HG03575 (cell line): ENCODE results near the gene NAB2.

Experiments
- ATAC-seq: cut with Tn5 transposase; IDR thresholded peaks from one replicate; pipeline ENCODE4 v1.9.1; 2021; ENCODE audit not compliant: unreplicated experiment, insufficient number of reproducible peaks, low FRiP score; ENCODE audit errors: extremely low read depth

Gene NAB2

GRCh38 chr12:57127726-57128518 lies 39.0 kb downstream of the NAB2 start, which contains the start of gene LRP1:
Gene LRP1 (plus strand): TSS chr12:57128483. CDS start chr12:57128965, 482 bp downstream.
- ATAC-seq = no peak

GRCh38 chr12:57128519-57129247 lies 39.8 kb downstream of the NAB2 start:
- no peak for ATAC-seq

- ATAC-seq = no peak
Measured at GRCh38 chr12:57129321-57129842, 40.5 kb downstream of the NAB2 start.

GRCh38 chr12:57129889-57130288 lies 41.0 kb downstream of the NAB2 start:
- ATAC-seq = no peak

- no peak for ATAC-seq
Measured at GRCh38 chr12:57130941-57131340, 42.0 kb downstream of the NAB2 start.

GRCh38 chr12:57131896-57132744 lies 43.2 kb downstream of the NAB2 start:
- ATAC-seq = no peak

GRCh38 chr12:57133013-57133569 lies 44.2 kb downstream of the NAB2 start:
- no peak for ATAC-seq

GRCh38 chr12:57133916-57134315 lies 45.0 kb downstream of the NAB2 start:
- no peak for ATAC-seq

GRCh38 chr12:57134949-57135348 lies 46.0 kb downstream of the NAB2 start:
- ATAC-seq = no peak

- ATAC-seq = no peak
Measured at GRCh38 chr12:57135527-57136326, 46.8 kb downstream of the NAB2 start.

GRCh38 chr12:57138526-57139272 lies 49.8 kb downstream of the NAB2 start:
- no peak for ATAC-seq

- ATAC-seq = no peak
Measured at GRCh38 chr12:57139796-57140649, 51.1 kb downstream of the NAB2 start.

GRCh38 chr12:57141249-57141648 lies 52.3 kb downstream of the NAB2 start:
- no peak for ATAC-seq

GRCh38 chr12:57142121-57142520 lies 53.2 kb downstream of the NAB2 start:
- no peak for ATAC-seq

- no peak for ATAC-seq
Measured at GRCh38 chr12:57142727-57143126, 53.8 kb downstream of the NAB2 start.

GRCh38 chr12:57143454-57143853 lies 54.5 kb downstream of the NAB2 start:
- ATAC-seq = no peak
